H9 (cell line): ENCODE measurements around the gene ECHS1. TPM values are rescaled to one million over a fixed set of nuclear protein-coding genes. Genes with fewer than 3 reads are reported as not detected.

Experiments used
- DNase-seq: peaks from one replicate; pipeline ENCODE4 v3.0.0-alpha.2; 2017
- H2AFZ ChIP-seq: one replicate; pipeline ENCODE4 v1.6.1; 2013; ENCODE audit warnings: mild to moderate bottlenecking, low read length, control low read depth, moderate library complexity
- H2AK5ac ChIP-seq: 2 replicates; pipeline ENCODE4 v1.6.1; 2013; ENCODE audit warnings: low read length, control low read depth, mixed read lengths; ENCODE audit not compliant: insufficient read length
- H2BK120ac ChIP-seq: one replicate; pipeline ENCODE4 v1.6.1; 2013; ENCODE audit warnings: low read depth, mild to moderate bottlenecking, low read length, control low read depth, inconsistent platforms; ENCODE audit not compliant: poor library complexity, severe bottlenecking
- H2BK12ac ChIP-seq: 2 replicates; pipeline ENCODE4 v1.6.1; 2013; ENCODE audit warnings: low read length, control low read depth, mixed read lengths, low read depth; ENCODE audit not compliant: insufficient read length
- H2BK15ac ChIP-seq: 2 replicates; pipeline ENCODE4 v1.6.1; 2013; ENCODE audit warnings: low read depth, low read length, control low read depth
- H2BK20ac ChIP-seq: one replicate; pipeline ENCODE4 v1.6.1; 2013; ENCODE audit warnings: low read depth, mild to moderate bottlenecking, low read length, control low read depth, inconsistent platforms; ENCODE audit not compliant: poor library complexity, severe bottlenecking
- H2BK5ac ChIP-seq: 2 replicates; pipeline ENCODE4 v1.6.1; 2013; ENCODE audit warnings: low read length, control low read depth, mixed read lengths; ENCODE audit not compliant: insufficient read length
- H3K14ac ChIP-seq: 2 replicates; pipeline ENCODE4 v1.6.1; 2013; ENCODE audit warnings: low read length, control low read depth; ENCODE audit not compliant: insufficient read depth
- H3K18ac ChIP-seq: 2 replicates; pipeline ENCODE4 v1.6.1; 2013; ENCODE audit warnings: low read depth, mild to moderate bottlenecking, mixed read lengths, low read length, control low read depth; ENCODE audit not compliant: insufficient read length
- H3K23ac ChIP-seq: 2 replicates; pipeline ENCODE4 v1.6.1; 2013; ENCODE audit warnings: low read length, control low read depth, mixed read lengths, low read depth; ENCODE audit not compliant: insufficient read length
- H3K23me2 ChIP-seq: 2 replicates; pipeline ENCODE4 v1.6.1; 2013; ENCODE audit warnings: low read depth, mild to moderate bottlenecking, mixed read lengths, low read length, control low read depth; ENCODE audit not compliant: insufficient read length, poor library complexity, severe bottlenecking
- H3K27ac ChIP-seq: 2 replicates; pipeline ENCODE4 v1.5.1; 2013; ENCODE audit warnings: low read length, control low read depth, mixed read lengths, low read depth; ENCODE audit not compliant: insufficient read length
- H3K27me3 ChIP-seq: 2 replicates; pipeline ENCODE4 v1.6.1; 2013; ENCODE audit warnings: low read length, control low read depth, inconsistent platforms; ENCODE audit not compliant: insufficient read depth
- H3K4ac ChIP-seq: 2 replicates; pipeline ENCODE4 v1.6.1; 2013; ENCODE audit warnings: low read depth, mild to moderate bottlenecking, control low read depth, inconsistent platforms, low read length, moderate library complexity
- H3K4me1 ChIP-seq: 2 replicates; pipeline ENCODE4 v1.6.1; 2013; ENCODE audit warnings: low read length, control low read depth, inconsistent platforms; ENCODE audit not compliant: insufficient read depth
- H3K4me2 ChIP-seq: 2 replicates; pipeline ENCODE4 v1.6.1; 2013; ENCODE audit warnings: low read length, control low read depth, mixed read lengths; ENCODE audit not compliant: insufficient read length, insufficient read depth
- H3K56ac ChIP-seq: 2 replicates; pipeline ENCODE4 v1.6.1; 2013; ENCODE audit warnings: low read depth, mild to moderate bottlenecking, mixed read lengths, low read length, control low read depth; ENCODE audit not compliant: insufficient read length
- H3K79me1 ChIP-seq: 2 replicates; pipeline ENCODE4 v1.6.1; 2013; ENCODE audit warnings: low read depth, mild to moderate bottlenecking, moderate library complexity, low read length, control low read depth, inconsistent platforms; ENCODE audit not compliant: insufficient read depth, poor library complexity, severe bottlenecking
- H3K79me2 ChIP-seq: 2 replicates; pipeline ENCODE4 v1.6.1; 2013; ENCODE audit warnings: low read length, control low read depth, inconsistent platforms; ENCODE audit not compliant: insufficient read depth
- H3K9ac ChIP-seq: 2 replicates; pipeline ENCODE4 v1.6.1; 2013; ENCODE audit warnings: low read length, control low read depth, mixed read lengths; ENCODE audit not compliant: insufficient read length; ENCODE audit errors: extremely low read depth
- H3K9me3 ChIP-seq: one replicate; pipeline ENCODE4 v1.6.1; 2013; ENCODE audit warnings: low read depth, low read length, inconsistent platforms; ENCODE audit not compliant: control insufficient read depth
- H3T11ph ChIP-seq: one replicate; pipeline ENCODE4 v1.6.1; 2013; ENCODE audit warnings: mild to moderate bottlenecking, low read length, control low read depth, inconsistent platforms
- H4K20me1 ChIP-seq: one replicate; pipeline ENCODE4 v1.6.1; 2013; ENCODE audit not compliant: control insufficient read depth, insufficient read length, insufficient read depth
- H4K5ac ChIP-seq: 2 replicates; pipeline ENCODE4 v1.6.1; 2013; ENCODE audit warnings: low read depth, mild to moderate bottlenecking, mixed read lengths, low read length, control low read depth; ENCODE audit not compliant: insufficient read length
- H4K8ac ChIP-seq: replicated peaks from 2 replicates; pipeline ENCODE4 v1.6.1; 2013; ENCODE audit warnings: low read length, control low read depth, mixed read lengths, low read depth; ENCODE audit not compliant: insufficient read length
- H4K91ac ChIP-seq: 2 replicates; pipeline ENCODE4 v1.6.1; 2013; ENCODE audit warnings: low read depth, mild to moderate bottlenecking, moderate library complexity, mixed read lengths, low read length, control low read depth; ENCODE audit not compliant: insufficient read length
- H3K27ac Mint-ChIP-seq, 3 experiments: 2 replicates in 2 of 3; 3 replicates in 1 of 3; pipeline ENCODE4 v1.8.0; 2020 to 2021; ENCODE audit warnings: mixed read lengths in 3 of 3, mild to moderate bottlenecking in 1 of 3, moderate library complexity in 1 of 3
- H3K27me3 Mint-ChIP-seq: 2 replicates; pipeline ENCODE4 v1.8.0; 2021; ENCODE audit warnings: low read depth, mild to moderate bottlenecking, moderate library complexity, mixed read lengths
- H3K36me3 Mint-ChIP-seq, 3 experiments: 2 replicates in 2 of 3; 3 replicates in 1 of 3; pipeline ENCODE4 v1.8.0; 2020 to 2021; ENCODE audit warnings: low read depth in 3 of 3, mixed read lengths in 3 of 3; ENCODE audit not compliant: insufficient read depth in 1 of 3
- H3K4me1 Mint-ChIP-seq, 2 experiments: 2 replicates each; pipeline ENCODE4 v1.8.0; 2020; ENCODE audit warnings: mixed read lengths in 2 of 2
- H3K4me3 Mint-ChIP-seq, 2 experiments: 2 replicates in 1 of 2; 3 replicates in 1 of 2; pipeline ENCODE4 v1.8.0; 2020 to 2021; ENCODE audit warnings: mild to moderate bottlenecking in 2 of 2, mixed read lengths in 2 of 2, moderate library complexity in 1 of 2
- H3K9me3 Mint-ChIP-seq, 2 experiments: 2 replicates in 1 of 2; 3 replicates in 1 of 2; pipeline ENCODE4 v1.8.0; 2020; ENCODE audit warnings: mild to moderate bottlenecking in 2 of 2, mixed read lengths in 2 of 2, moderate library complexity in 1 of 2
- CTCF ChIP-seq: fragments of 200-600 bp; sonication (generic); conservative IDR thresholded peaks from 3 replicates; pipeline ENCODE4 v1.8.0; 2021; ENCODE audit warnings: antibody characterized with exemption, mild to moderate bottlenecking
- WGBS: extraction: QIAGEN DNeasy Blood & Tissue Kit; methylation state at CpG from one replicate; pipeline ENCODE4 v1.1.7; 2013; ENCODE audit warnings: missing lambda C conversion rate, low lambda C conversion rate, mixed read lengths; ENCODE audit not compliant: insufficient read length; ENCODE audit errors: extremely low coverage; 5-methylcytosine and 5-hydroxymethylcytosine counted together
- total RNA-seq: library from RNA; stranded (reverse); gene quantifications from 2 replicates; pipeline ENCODE4 v1.2.1, GENCODE V29; 2021

ECHS1 gene
- total RNA-seq, 1 experiment from 2014 or later, result 94.1 TPM

DNA sequence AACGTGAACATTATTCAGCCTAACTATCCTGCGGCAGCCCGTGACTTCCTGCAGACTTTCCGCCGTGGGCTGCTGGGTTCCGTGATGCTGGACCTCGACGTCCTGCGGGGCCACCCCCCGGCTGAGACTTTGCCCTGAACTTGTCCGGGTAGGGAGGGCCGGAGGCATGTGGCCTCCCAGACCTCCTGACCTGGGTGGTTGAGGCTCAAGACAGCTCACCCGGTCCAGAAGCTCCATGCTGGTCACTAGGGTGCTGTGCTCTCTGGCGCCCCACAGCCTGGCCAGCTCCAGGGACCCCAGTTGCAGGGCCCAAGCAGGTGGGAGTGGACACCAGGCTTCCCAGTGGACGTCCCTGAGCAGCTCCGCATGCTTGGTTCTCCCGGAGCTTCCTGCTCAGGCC lies 46.9 kb upstream of the ECHS1 start:
- Histone ChIP-seq H2BK5ac (no peak overlapping the region), H3K9ac (no peak overlapping the region), H3K23me2 (peaks cover 3% of the 10 kb centered on the region), H3K4ac (no peak overlapping the region), H3K4me1 (no peaks in the 10 kb centered on the region), H2BK12ac (no peak overlapping the region), H2AFZ (no peak overlapping the region), H2AK5ac (no peak overlapping the region), H3T11ph (no peak overlapping the region), H3K27me3 (no peaks in the 10 kb centered on the region), H3K4me2 (no peak overlapping the region), H4K20me1 (peaks cover 4% of the 10 kb centered on the region), H3K79me2 (no peaks in the 10 kb centered on the region), H3K56ac (no peak overlapping the region), H2BK120ac (no peak overlapping the region), H3K27ac (no peak overlapping the region), H4K8ac (no peak overlapping the region), H2BK20ac (no peak overlapping the region), H4K91ac (no peak overlapping the region), H3K9me3 (peaks cover 6% of the 10 kb centered on the region), H3K18ac (no peak overlapping the region), H3K23ac (no peak overlapping the region), H2BK15ac (no peak overlapping the region), H3K79me1 (no peaks in the 10 kb centered on the region), H3K14ac (no peak overlapping the region), H4K5ac (no peak overlapping the region)
- no CpG with 5 or more reads among the region's 17 CpGs for WGBS
- Mint-ChIP-seq H3K27me3 (peaks cover 11% of the 10 kb centered on the region), H3K36me3 (peaks cover 14 to 28% (median 23%) of the 10 kb centered on the region in 3 experiments), H3K9me3 (peaks cover 8 to 12% of the 10 kb centered on the region in 2 experiments), H3K4me1 (no peaks in the 10 kb centered on the region), H3K27ac (no peak overlapping the region), H3K4me3 (no peak overlapping the region)
- no peak for TF ChIP-seq CTCF
- DNase-seq, result no peak
